WTC11 (cell line): Measurements from ENCODE around the gene SLC36A2. TPM values are rescaled to one million over a fixed set of nuclear protein-coding genes. Genes with fewer than 3 reads are reported as not detected.

Experiments used
- ATAC-seq: fragments of 200-7000 bp; cut with Tn5 transposase; 2 replicates; pipeline ENCODE4 v1.10.0; 2021; ENCODE audit warnings: mild to moderate bottlenecking, moderate library complexity
- CTCF ChIA-PET: fragments of 300-600 bp; sonication (Branson Sonifier 250); formaldehyde crosslinking; loops from one replicate; lab custom pipeline; 2021; ENCODE audit warnings: antibody characterized with exemption; lab: Charles Lee
- POLR2A ChIA-PET: fragments of 350-600 bp; sonication (Branson Sonifier 250); formaldehyde crosslinking; loops from one replicate; lab custom pipeline; 2021; ENCODE audit warnings: antibody characterized with exemption; lab: Charles Lee
- DNase-seq: peaks from one replicate; pipeline ENCODE4 v3.0.0; 2021; ENCODE audit warnings: low spot score
- H3K27ac Mint-ChIP-seq: 2 replicates; pipeline ENCODE4 v1.8.0; 2021; ENCODE audit warnings: mixed read lengths
- H3K27me3 Mint-ChIP-seq: 2 replicates; pipeline ENCODE4 v1.8.0; 2021; ENCODE audit warnings: low read depth, mild to moderate bottlenecking, moderate library complexity, mixed read lengths
- H3K36me3 Mint-ChIP-seq: 2 replicates; pipeline ENCODE4 v1.8.0; 2021; ENCODE audit warnings: mixed read lengths
- H3K4me1 Mint-ChIP-seq: 2 replicates; pipeline ENCODE4 v1.8.0; 2022; ENCODE audit warnings: mixed read lengths
- H3K4me3 Mint-ChIP-seq: 2 replicates; pipeline ENCODE4 v1.8.0; 2021; ENCODE audit warnings: mild to moderate bottlenecking, moderate library complexity, mixed read lengths
- H3K9me3 Mint-ChIP-seq: 2 replicates; pipeline ENCODE4 v1.8.0; 2021; ENCODE audit warnings: mixed read lengths
- ATF3 ChIP-seq: sonication (generic); formaldehyde crosslinking; conservative IDR thresholded peaks from 2 replicates; pipeline ENCODE4 v1.8.1; 2022; ENCODE audit warnings: mild to moderate bottlenecking, missing genetic modification reagents
- CBFB ChIP-seq: sonication (generic); formaldehyde crosslinking; IDR thresholded peaks from 2 replicates; pipeline ENCODE4 v1.8.1; 2022; ENCODE audit warnings: mild to moderate bottlenecking, low read depth, missing genetic modification reagents
- CREM ChIP-seq: sonication (generic); formaldehyde crosslinking; IDR thresholded peaks from 2 replicates; pipeline ENCODE4 v1.8.1; 2022; ENCODE audit warnings: mild to moderate bottlenecking, missing genetic modification reagents, moderate library complexity
- EMX1 ChIP-seq: fragments of 250-450 bp; sonication (Bioruptor Pico); IDR thresholded peaks from 2 replicates; pipeline ENCODE4 v1.8.0; 2021; ENCODE audit warnings: mild to moderate bottlenecking
- ETV6 ChIP-seq: sonication (generic); formaldehyde crosslinking; IDR thresholded peaks from 2 replicates; pipeline ENCODE4 v1.8.1; 2022; ENCODE audit warnings: mild to moderate bottlenecking, missing genetic modification reagents
- IRF2 ChIP-seq: sonication (generic); formaldehyde crosslinking; IDR thresholded peaks from 2 replicates; pipeline ENCODE4 v1.8.0; 2022; ENCODE audit warnings: low read depth, missing genetic modification reagents, borderline replicate concordance
- NFE2L1 ChIP-seq: sonication (generic); formaldehyde crosslinking; IDR thresholded peaks from 2 replicates; pipeline ENCODE4 v1.8.1; 2023; ENCODE audit warnings: missing genetic modification reagents
- RELA ChIP-seq: sonication (generic); formaldehyde crosslinking; IDR thresholded peaks from 2 replicates; pipeline ENCODE4 v1.8.1; 2022; ENCODE audit warnings: missing genetic modification reagents, mild to moderate bottlenecking, borderline replicate concordance
- TCF7 ChIP-seq: sonication (generic); formaldehyde crosslinking; IDR thresholded peaks from 2 replicates; pipeline ENCODE4 v1.8.0; 2022; ENCODE audit warnings: mild to moderate bottlenecking, low read depth, missing genetic modification reagents, moderate library complexity
- ZNF416 ChIP-seq: fragments of 250-450 bp; sonication (Bioruptor Pico); IDR thresholded peaks from 2 replicates; pipeline ENCODE4 v1.9.0; 2021; ENCODE audit warnings: mild to moderate bottlenecking, inconsistent platforms
- ZNF423 ChIP-seq: fragments of 250-450 bp; sonication (Bioruptor Pico); IDR thresholded peaks from 2 replicates; pipeline ENCODE4 v2.1.2; 2022; ENCODE audit warnings: mild to moderate bottlenecking, moderate library complexity
- total RNA-seq: library from RNA; stranded (reverse); gene quantifications from 3 replicates; pipeline ENCODE4 v1.2.3, GENCODE V29; 2021
- TF ChIP-seq, protein P1 (sequence below): sonication (generic); formaldehyde crosslinking; IDR thresholded peaks from 2 replicates; pipeline ENCODE4 v1.8.1; 2023; ENCODE audit warnings: mild to moderate bottlenecking, moderate library complexity, missing genetic modification reagents
- TF ChIP-seq, protein P2 (sequence below): sonication (generic); formaldehyde crosslinking; conservative IDR thresholded peaks from 2 replicates; pipeline ENCODE4 v1.8.1; 2023; ENCODE audit warnings: mild to moderate bottlenecking, low read depth, missing genetic modification reagents, moderate library complexity
- TF ChIP-seq, protein P3 (sequence below): sonication (generic); formaldehyde crosslinking; IDR thresholded peaks from 2 replicates; pipeline ENCODE4 v1.8.1; 2022; ENCODE audit warnings: low read depth, mild to moderate bottlenecking, moderate library complexity, missing genetic modification reagents, borderline replicate concordance
- TF ChIP-seq, protein P4 (sequence below): sonication (generic); formaldehyde crosslinking; IDR thresholded peaks from 2 replicates; pipeline ENCODE4 v1.8.1; 2022; ENCODE audit warnings: low read depth, missing genetic modification reagents, borderline replicate concordance
- TF ChIP-seq, protein P5 (sequence below): fragments of 200-600 bp; IDR thresholded peaks from 2 replicates; pipeline ENCODE4 v1.8.0; 2022; ENCODE audit warnings: antibody characterized with exemption

The SLC36A2 gene
- total RNA-seq, 1 experiment from 2014 or later = not detected

GRCh38 chr5:151363673-151364072 lies 16.3 kb upstream of the SLC36A2 start:
- no peak overlapping the region for H3K4me3 Mint-ChIP-seq

GRCh38 chr5:151362970-151363369 lies 15.6 kb upstream of the SLC36A2 start:
- Mint-ChIP-seq H3K9me3 (peaks cover 53% of the 10 kb centered on the region), H3K4me3 (no peak overlapping the region), H3K4me1 (peaks cover 7% of the 10 kb centered on the region), H3K27ac (no peak overlapping the region), H3K36me3 (peaks cover 44% of the 10 kb centered on the region), H3K27me3 (peaks cover 9% of the 10 kb centered on the region)
- CTCF ChIA-PET = no interaction called here
- TF ChIP-seq, protein P1, sequence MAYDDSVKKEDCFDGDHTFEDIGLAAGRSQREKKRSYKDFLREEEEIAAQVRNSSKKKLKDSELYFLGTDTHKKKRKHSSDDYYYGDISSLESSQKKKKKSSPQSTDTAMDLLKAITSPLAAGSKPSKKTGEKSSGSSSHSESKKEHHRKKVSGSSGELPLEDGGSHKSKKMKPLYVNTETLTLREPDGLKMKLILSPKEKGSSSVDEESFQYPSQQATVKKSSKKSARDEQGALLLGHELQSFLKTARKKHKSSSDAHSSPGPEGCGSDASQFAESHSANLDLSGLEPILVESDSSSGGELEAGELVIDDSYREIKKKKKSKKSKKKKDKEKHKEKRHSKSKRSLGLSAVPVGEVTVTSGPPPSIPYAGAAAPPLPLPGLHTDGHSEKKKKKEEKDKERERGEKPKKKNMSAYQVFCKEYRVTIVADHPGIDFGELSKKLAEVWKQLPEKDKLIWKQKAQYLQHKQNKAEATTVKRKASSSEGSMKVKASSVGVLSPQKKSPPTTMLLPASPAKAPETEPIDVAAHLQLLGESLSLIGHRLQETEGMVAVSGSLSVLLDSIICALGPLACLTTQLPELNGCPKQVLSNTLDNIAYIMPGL (CRISPR knock-in tag) = no peak
- no peak for TF ChIP-seq ZNF423 (CRISPR knock-in tag)
- TF ChIP-seq, protein P2, sequence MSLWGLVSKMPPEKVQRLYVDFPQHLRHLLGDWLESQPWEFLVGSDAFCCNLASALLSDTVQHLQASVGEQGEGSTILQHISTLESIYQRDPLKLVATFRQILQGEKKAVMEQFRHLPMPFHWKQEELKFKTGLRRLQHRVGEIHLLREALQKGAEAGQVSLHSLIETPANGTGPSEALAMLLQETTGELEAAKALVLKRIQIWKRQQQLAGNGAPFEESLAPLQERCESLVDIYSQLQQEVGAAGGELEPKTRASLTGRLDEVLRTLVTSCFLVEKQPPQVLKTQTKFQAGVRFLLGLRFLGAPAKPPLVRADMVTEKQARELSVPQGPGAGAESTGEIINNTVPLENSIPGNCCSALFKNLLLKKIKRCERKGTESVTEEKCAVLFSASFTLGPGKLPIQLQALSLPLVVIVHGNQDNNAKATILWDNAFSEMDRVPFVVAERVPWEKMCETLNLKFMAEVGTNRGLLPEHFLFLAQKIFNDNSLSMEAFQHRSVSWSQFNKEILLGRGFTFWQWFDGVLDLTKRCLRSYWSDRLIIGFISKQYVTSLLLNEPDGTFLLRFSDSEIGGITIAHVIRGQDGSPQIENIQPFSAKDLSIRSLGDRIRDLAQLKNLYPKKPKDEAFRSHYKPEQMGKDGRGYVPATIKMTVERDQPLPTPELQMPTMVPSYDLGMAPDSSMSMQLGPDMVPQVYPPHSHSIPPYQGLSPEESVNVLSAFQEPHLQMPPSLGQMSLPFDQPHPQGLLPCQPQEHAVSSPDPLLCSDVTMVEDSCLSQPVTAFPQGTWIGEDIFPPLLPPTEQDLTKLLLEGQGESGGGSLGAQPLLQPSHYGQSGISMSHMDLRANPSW = no peak
- TF ChIP-seq, protein P3, sequence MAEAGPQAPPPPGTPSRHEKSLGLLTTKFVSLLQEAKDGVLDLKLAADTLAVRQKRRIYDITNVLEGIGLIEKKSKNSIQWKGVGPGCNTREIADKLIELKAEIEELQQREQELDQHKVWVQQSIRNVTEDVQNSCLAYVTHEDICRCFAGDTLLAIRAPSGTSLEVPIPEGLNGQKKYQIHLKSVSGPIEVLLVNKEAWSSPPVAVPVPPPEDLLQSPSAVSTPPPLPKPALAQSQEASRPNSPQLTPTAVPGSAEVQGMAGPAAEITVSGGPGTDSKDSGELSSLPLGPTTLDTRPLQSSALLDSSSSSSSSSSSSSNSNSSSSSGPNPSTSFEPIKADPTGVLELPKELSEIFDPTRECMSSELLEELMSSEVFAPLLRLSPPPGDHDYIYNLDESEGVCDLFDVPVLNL (CRISPR knock-in tag) = no peak
- TF ChIP-seq IRF2 (CRISPR knock-in tag) = no peak
- no peak for TF ChIP-seq ETV6 (CRISPR knock-in tag)
- ATAC-seq = no peak; the same call in 1 of the 2 replicates
- no peak for DNase-seq
- POLR2A ChIA-PET = no interaction called here

More at GRCh38 chr5:151363673-151364072, 16.3 kb upstream of the SLC36A2 start:
- peaks cover 5% of the 10 kb centered on the region for H3K4me1 Mint-ChIP-seq
- no peak for ATAC-seq
- DNase-seq = no peak
- H3K27me3 Mint-ChIP-seq = peaks cover 15% of the 10 kb centered on the region
- POLR2A ChIA-PET = no interaction called here
- H3K9me3 Mint-ChIP-seq = peaks cover 61% of the 10 kb centered on the region
- TF ChIP-seq CREM = no peak
- no peak for TF ChIP-seq CBFB (CRISPR knock-in tag)
- TF ChIP-seq, protein P3 (CRISPR knock-in tag) = no peak
- no peak for TF ChIP-seq NFE2L1 (CRISPR knock-in tag)
- no peak for TF ChIP-seq ATF3 (CRISPR knock-in tag)
- no peak for TF ChIP-seq EMX1
- TF ChIP-seq, protein P4, sequence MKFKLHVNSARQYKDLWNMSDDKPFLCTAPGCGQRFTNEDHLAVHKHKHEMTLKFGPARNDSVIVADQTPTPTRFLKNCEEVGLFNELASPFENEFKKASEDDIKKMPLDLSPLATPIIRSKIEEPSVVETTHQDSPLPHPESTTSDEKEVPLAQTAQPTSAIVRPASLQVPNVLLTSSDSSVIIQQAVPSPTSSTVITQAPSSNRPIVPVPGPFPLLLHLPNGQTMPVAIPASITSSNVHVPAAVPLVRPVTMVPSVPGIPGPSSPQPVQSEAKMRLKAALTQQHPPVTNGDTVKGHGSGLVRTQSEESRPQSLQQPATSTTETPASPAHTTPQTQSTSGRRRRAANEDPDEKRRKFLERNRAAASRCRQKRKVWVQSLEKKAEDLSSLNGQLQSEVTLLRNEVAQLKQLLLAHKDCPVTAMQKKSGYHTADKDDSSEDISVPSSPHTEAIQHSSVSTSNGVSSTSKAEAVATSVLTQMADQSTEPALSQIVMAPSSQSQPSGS = no peak
- TF ChIP-seq ZNF416 (CRISPR knock-in tag) = no peak
- TF ChIP-seq, protein P5, sequence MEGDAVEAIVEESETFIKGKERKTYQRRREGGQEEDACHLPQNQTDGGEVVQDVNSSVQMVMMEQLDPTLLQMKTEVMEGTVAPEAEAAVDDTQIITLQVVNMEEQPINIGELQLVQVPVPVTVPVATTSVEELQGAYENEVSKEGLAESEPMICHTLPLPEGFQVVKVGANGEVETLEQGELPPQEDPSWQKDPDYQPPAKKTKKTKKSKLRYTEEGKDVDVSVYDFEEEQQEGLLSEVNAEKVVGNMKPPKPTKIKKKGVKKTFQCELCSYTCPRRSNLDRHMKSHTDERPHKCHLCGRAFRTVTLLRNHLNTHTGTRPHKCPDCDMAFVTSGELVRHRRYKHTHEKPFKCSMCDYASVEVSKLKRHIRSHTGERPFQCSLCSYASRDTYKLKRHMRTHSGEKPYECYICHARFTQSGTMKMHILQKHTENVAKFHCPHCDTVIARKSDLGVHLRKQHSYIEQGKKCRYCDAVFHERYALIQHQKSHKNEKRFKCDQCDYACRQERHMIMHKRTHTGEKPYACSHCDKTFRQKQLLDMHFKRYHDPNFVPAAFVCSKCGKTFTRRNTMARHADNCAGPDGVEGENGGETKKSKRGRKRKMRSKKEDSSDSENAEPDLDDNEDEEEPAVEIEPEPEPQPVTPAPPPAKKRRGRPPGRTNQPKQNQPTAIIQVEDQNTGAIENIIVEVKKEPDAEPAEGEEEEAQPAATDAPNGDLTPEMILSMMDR = no peak
- no peak for TF ChIP-seq TCF7
- TF ChIP-seq RELA (CRISPR knock-in tag) = no peak
- TF ChIP-seq, all 79 proteins: peak for 0
- CTCF ChIA-PET = no interaction called here
- Mint-ChIP-seq H3K36me3 (peaks cover 51% of the 10 kb centered on the region), H3K27ac (no peak overlapping the region)
